ENCODE data around the gene SLC2A13. TPM values are rescaled to one million over a fixed set of nuclear protein-coding genes. Genes with fewer than 3 reads are reported as not detected.

SLC2A13 gene
- polyA plus RNA-seq, 3 donors, result 2.2 to 2.9 (median 2.5) TPM

DNA sequence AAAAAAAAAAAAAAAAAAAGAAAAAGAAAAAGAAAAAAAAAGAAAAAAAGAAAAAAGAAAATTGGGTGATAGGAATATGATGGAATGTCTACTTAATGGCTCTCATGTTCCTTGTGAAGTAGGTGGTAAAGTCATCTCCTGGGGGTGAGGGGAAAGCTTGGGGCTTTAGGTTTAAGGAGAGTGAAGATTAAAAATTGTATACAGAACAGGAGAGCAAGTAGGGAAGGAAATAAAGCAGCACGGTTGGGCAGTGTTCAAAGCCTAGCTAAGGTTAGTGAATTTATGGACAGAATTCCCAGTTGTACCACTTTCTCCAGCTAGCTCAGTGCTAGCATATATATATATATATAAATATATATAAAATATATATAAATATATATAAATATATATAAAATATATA, 40.0 kb upstream of the SLC2A13 start:
- Histone ChIP-seq H3K27me3 (ENCODE audit: control insufficient read depth in 2 of 2, insufficient read depth in 2 of 2, low read length in 2 of 2) (no peaks in the 10 kb centered on the region), H4K20me1 (ENCODE audit: insufficient read depth, low read length) (no peaks in the 10 kb centered on the region), H3K4me2 (replicated peaks; ENCODE audit: extremely low read depth, low read length, poor library complexity, severe bottlenecking) (no peak overlapping the region), H2AFZ (ENCODE audit: insufficient read depth, low read depth, low read length, poor library complexity, severe bottlenecking) (no peak overlapping the region), H3K9me3 (replicated peaks in 1 of 2; ENCODE audit: control insufficient read depth in 1 of 2, insufficient read depth in 1 of 2, low read length in 2 of 2) (no peaks in the 10 kb centered on the region), H3K79me2 (ENCODE audit: insufficient read depth, low read length) (no peaks in the 10 kb centered on the region), H3K4me1 (ENCODE audit: control insufficient read depth in 1 of 2, insufficient read depth in 2 of 2, low read length in 2 of 2) (peaks cover 5 to 11% of the 10 kb centered on the region in 2 donors), H3K36me3 (replicated peaks in 1 of 2; ENCODE audit: control insufficient read depth in 1 of 2, insufficient read depth in 2 of 2, low read length in 2 of 2) (no peaks in the 10 kb centered on the region), H3K27ac (ENCODE audit: low read depth in 1 of 2, low read length in 2 of 2) (no peak overlapping the region), H3K4me3 (replicated peaks in 1 of 3; ENCODE audit: low read depth in 2 of 3, low read length in 3 of 3) (no peak overlapping the region), H3K9ac (ENCODE audit: insufficient read depth, low read length, poor library complexity, severe bottlenecking) (no peak overlapping the region)
- WGBS (ENCODE audit: insufficient coverage), result no CpG with 5 or more reads among the region's 1 CpG
- Mint-ChIP-seq H3K4me3 (no peak overlapping the region), H3K27ac (no peak overlapping the region), H3K9me3 (peaks cover 0 to 3% (median 0%) of the 10 kb centered on the region in 7 donors), H3K4me1 (peaks cover 16% of the 10 kb centered on the region), H3K27me3 (ENCODE audit: low read depth in 3 of 3) (no peaks in the 10 kb centered on the region), H3K36me3 (no peaks in the 10 kb centered on the region)
- TF ChIP-seq, protein P1, sequence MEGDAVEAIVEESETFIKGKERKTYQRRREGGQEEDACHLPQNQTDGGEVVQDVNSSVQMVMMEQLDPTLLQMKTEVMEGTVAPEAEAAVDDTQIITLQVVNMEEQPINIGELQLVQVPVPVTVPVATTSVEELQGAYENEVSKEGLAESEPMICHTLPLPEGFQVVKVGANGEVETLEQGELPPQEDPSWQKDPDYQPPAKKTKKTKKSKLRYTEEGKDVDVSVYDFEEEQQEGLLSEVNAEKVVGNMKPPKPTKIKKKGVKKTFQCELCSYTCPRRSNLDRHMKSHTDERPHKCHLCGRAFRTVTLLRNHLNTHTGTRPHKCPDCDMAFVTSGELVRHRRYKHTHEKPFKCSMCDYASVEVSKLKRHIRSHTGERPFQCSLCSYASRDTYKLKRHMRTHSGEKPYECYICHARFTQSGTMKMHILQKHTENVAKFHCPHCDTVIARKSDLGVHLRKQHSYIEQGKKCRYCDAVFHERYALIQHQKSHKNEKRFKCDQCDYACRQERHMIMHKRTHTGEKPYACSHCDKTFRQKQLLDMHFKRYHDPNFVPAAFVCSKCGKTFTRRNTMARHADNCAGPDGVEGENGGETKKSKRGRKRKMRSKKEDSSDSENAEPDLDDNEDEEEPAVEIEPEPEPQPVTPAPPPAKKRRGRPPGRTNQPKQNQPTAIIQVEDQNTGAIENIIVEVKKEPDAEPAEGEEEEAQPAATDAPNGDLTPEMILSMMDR (IDR thresholded peaks at IDR 0.05), result no peak
- no peak for DNase-seq
- intact Hi-C loops (cut with micrococcal nuclease), result no loop called here

- Histone ChIP-seq H4K20me1 (ENCODE audit: insufficient read depth, low read length) (no peaks in the 10 kb centered on the region), H3K4me2 (replicated peaks; ENCODE audit: extremely low read depth, low read length, poor library complexity, severe bottlenecking) (no peak overlapping the region), H2AFZ (ENCODE audit: insufficient read depth, low read depth, low read length, poor library complexity, severe bottlenecking) (no peak overlapping the region), H3K4me3 (replicated peaks in 1 of 3; ENCODE audit: low read depth in 2 of 3, low read length in 3 of 3) (no peak overlapping the region), H3K27ac (ENCODE audit: low read depth in 1 of 2, low read length in 2 of 2) (no peak overlapping the region), H3K9me3 (replicated peaks in 1 of 2; ENCODE audit: control insufficient read depth in 1 of 2, insufficient read depth in 1 of 2, low read length in 2 of 2) (no peaks in the 10 kb centered on the region), H3K27me3 (ENCODE audit: control insufficient read depth in 2 of 2, insufficient read depth in 2 of 2, low read length in 2 of 2) (no peaks in the 10 kb centered on the region), H3K9ac (ENCODE audit: insufficient read depth, low read length, poor library complexity, severe bottlenecking) (no peak overlapping the region), H3K4me1 (ENCODE audit: control insufficient read depth in 1 of 2, insufficient read depth in 2 of 2, low read length in 2 of 2) (peaks cover 5 to 11% of the 10 kb centered on the region in 2 donors), H3K79me2 (ENCODE audit: insufficient read depth, low read length) (no peaks in the 10 kb centered on the region), H3K36me3 (replicated peaks in 1 of 2; ENCODE audit: control insufficient read depth in 1 of 2, insufficient read depth in 2 of 2, low read length in 2 of 2) (no peaks in the 10 kb centered on the region)
- Mint-ChIP-seq H3K27me3 (ENCODE audit: low read depth in 3 of 3) (no peaks in the 10 kb centered on the region), H3K4me1 (peaks cover 11% of the 10 kb centered on the region), H3K9me3 (peaks cover 0 to 3% (median 0%) of the 10 kb centered on the region in 7 donors), H3K27ac (no peak overlapping the region), H3K4me3 (no peak overlapping the region), H3K36me3 (no peaks in the 10 kb centered on the region)
- TF ChIP-seq, protein P1 (IDR thresholded peaks at IDR 0.05), result no peak
- intact Hi-C loops (cut with micrococcal nuclease), result no loop called here
- no CpG with 5 or more reads among the region's 1 CpG for WGBS (ENCODE audit: insufficient coverage)
- no peak for DNase-seq
Measured at GRCh38 chr12:40144023-40144422, 38.1 kb upstream of the SLC2A13 start.
